Neuron (in vitro differentiated cells): Measurements from ENCODE around the gene EMILIN3.
A peak's percentile ranks its signal among the peaks of the same experiment; 100 is the strongest.
"Not testable (repeated sequence)": the region's sequence is repeated elsewhere in the genome, so short reads cannot be mapped to it uniquely, and the experiment has no call there.

ENCODE experiments used
- H2AFZ ChIP-seq: one replicate; pipeline ENCODE4 v1.6.1; 2013; ENCODE audit warnings: low read depth, mild to moderate bottlenecking, inconsistent platforms, low read length, moderate library complexity
- H3K27me3 ChIP-seq: one replicate; pipeline ENCODE4 v1.6.1; 2013; ENCODE audit warnings: low read length; ENCODE audit not compliant: insufficient read depth
- H3K36me3 ChIP-seq: one replicate; pipeline ENCODE4 v1.6.1; 2013; ENCODE audit warnings: low read length; ENCODE audit not compliant: insufficient read depth
- H3K4me1 ChIP-seq: one replicate; pipeline ENCODE4 v1.6.1; 2013; ENCODE audit warnings: low read length; ENCODE audit not compliant: insufficient read depth
- H3K4me3 ChIP-seq: 2 replicates; pipeline ENCODE4 v1.5.1; 2013; ENCODE audit warnings: mild to moderate bottlenecking, low read length, moderate library complexity
- H3K9me3 ChIP-seq: one replicate; pipeline ENCODE4 v1.6.1; 2013; ENCODE audit warnings: low read length

The EMILIN3 gene

DNA sequence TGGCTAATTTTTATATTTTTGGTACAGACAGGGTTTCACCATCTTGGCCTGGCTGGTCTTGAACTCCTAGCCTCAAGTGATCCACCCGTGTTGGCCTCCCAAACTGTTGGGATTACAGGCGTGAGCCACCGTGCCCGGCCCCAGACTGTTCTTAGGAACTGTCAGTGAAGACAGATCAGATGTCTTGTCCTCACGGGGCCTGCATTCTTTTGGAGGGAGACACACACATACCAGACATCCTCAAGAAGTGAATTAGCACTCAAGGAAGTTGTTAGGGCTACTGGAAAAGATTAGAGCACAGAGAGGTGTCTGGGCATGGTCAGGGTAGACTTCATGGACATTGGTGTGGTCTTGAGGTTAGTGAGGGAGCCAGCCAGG, 36.3 kb downstream of the EMILIN3 start:
- no peak overlapping the region for H2AFZ ChIP-seq

DNA sequence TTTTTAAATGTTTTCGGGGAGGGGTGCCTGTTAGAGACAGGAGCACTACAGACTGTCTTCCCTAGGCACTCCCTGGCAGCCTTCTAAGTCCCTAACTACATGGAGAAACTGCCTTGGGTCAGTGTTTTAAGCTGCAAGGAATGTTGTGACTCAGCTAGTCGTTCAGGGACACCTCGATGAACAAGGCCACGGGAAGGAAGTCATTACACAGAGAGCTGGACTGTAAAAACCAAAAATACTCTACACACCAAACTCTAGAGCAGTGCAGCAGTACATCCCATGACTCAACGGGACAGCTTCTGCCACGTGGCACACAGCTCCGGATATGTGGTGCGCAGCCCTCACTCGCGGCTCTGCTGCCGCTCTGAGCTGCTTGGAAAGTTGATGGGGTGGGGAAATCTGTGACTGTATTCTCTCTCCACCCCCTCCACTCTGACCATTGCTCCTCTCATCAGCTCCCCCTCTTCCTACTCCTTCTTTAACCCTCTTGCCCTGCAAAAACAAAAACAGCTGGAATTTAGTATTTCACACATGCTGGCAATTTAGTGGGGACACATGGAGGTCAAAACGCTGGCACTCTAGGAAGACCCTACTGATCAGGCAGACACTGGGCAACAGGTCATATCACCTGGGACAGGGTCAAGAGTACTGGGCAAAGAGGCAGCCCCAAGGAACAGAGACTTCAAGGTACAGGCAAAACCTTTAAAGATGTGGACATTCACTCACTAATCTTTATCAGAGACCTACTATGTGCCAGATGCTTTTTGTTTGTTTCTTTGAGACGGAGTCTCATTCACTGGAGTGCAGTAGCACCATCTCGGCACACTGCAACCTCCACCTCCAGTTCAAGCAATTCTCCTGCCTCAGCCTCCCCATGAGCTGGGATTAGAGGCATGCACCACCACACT, 36.9 kb downstream of the EMILIN3 start:
- no peak overlapping the region for H3K4me3 ChIP-seq
- no peaks in the 10 kb centered on the region for H3K36me3 ChIP-seq
- H2AFZ ChIP-seq: no peak overlapping the region
- no peaks in the 10 kb centered on the region for H3K4me1 ChIP-seq
- H3K9me3 ChIP-seq: no peaks in the 10 kb centered on the region
- H3K27me3 ChIP-seq: peaks cover under 1% of the 10 kb centered on the region

More for the DNA sequence above, 36.3 kb downstream of the EMILIN3 start:
- no peaks in the 10 kb centered on the region for H3K36me3 ChIP-seq
- H3K9me3 ChIP-seq: no peaks in the 10 kb centered on the region
- no peak overlapping the region for H3K4me3 ChIP-seq
- H3K27me3 ChIP-seq: peaks cover 2% of the 10 kb centered on the region
- H3K4me1 ChIP-seq: no peaks in the 10 kb centered on the region

GRCh38 chr20:41327178-41327577, 39.4 kb downstream of the EMILIN3 start:
- H3K4me3 ChIP-seq: no peak overlapping the region
- no peak overlapping the region for H2AFZ ChIP-seq
- no peaks in the 10 kb centered on the region for H3K9me3 ChIP-seq
- no peaks in the 10 kb centered on the region for H3K27me3 ChIP-seq
- H3K36me3 ChIP-seq: no peaks in the 10 kb centered on the region
- H3K4me1 ChIP-seq: no peaks in the 10 kb centered on the region

- Histone ChIP-seq H3K4me1 (peaks cover 11% of the 10 kb centered on the region), H2AFZ (no peak overlapping the region), H3K36me3 (no peaks in the 10 kb centered on the region), H3K9me3 (no peaks in the 10 kb centered on the region), H3K27me3 (no peaks in the 10 kb centered on the region), H3K4me3 (no peak overlapping the region)
These were observed 45.6 kb downstream of the EMILIN3 start for GRCh38 chr20:41320976-41321375.

GRCh38 chr20:41320441-41320840, 46.2 kb downstream of the EMILIN3 start:
- peaks cover 13% of the 10 kb centered on the region for H3K4me1 ChIP-seq
- H3K36me3 ChIP-seq: no peaks in the 10 kb centered on the region
- no peaks in the 10 kb centered on the region for H3K27me3 ChIP-seq
- no peak overlapping the region for H3K4me3 ChIP-seq
- no peaks in the 10 kb centered on the region for H3K9me3 ChIP-seq
- no peak overlapping the region for H2AFZ ChIP-seq

- H3K4me3 ChIP-seq: peak overlapping the region; percentile 83
- no peaks in the 10 kb centered on the region for H3K36me3 ChIP-seq
- peaks cover 13% of the 10 kb centered on the region for H3K4me1 ChIP-seq
- no peak overlapping the region for H2AFZ ChIP-seq
- no peaks in the 10 kb centered on the region for H3K27me3 ChIP-seq
- no peaks in the 10 kb centered on the region for H3K9me3 ChIP-seq
These were observed 48.4 kb downstream of the EMILIN3 start for GRCh38 chr20:41318271-41318649.

DNA sequence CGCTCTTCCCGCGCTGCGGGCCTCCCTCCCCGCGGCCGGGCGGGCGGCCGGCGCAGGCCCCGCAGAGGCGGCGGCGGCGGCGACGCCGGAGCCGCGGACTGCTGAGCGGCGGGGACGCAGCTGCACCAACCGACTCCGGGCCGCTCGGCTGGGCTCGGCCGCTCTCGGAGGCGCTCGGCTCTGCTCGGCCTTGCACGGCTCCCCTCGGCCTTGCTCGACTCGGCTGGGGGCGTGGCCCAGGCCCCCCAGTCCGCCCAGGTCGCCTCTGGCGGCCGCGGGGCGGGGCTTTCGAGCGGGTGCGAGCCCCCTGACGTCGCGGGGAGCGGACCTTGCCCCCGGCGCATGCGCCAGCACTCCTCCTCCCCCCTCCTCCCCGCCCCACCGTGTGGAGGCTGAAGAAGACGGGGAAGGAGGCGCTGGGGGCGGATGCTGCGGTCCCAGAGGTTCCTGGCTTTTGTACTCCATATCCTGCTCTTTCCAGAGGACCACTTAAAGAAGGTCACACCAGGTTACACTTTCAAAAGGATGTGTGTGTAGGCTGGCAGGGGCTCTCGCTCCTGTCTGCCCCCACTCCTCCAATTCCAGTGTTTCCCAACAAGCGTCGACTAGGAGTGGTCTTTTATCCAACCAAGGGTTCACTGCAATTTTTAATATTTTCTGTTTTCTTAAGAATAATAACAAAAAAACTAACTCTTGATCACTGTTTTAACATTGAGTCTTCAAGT, 48.9 kb downstream of the EMILIN3 start, which contains the start of gene ZHX3:
Gene ZHX3, minus strand, starts transcription at position 186 of the 725 bp plus-strand sequence. CDS start 112,815 bp downstream, outside the sequence.
- Histone ChIP-seq H3K4me3 (peak within 1 kb of the TSS; percentile 83), H3K4me1 (peaks cover 13% of the 10 kb centered on the region), H3K36me3 (no peaks in the 10 kb centered on the region), H3K27me3 (no peaks in the 10 kb centered on the region), H2AFZ (peak within 1 kb of the TSS; percentile 85), H3K9me3 (no peaks in the 10 kb centered on the region)

GRCh38 chr20:41316602-41317545, 49.7 kb downstream of the EMILIN3 start:
- H3K4me1 ChIP-seq: peaks cover 13% of the 10 kb centered on the region
- H2AFZ ChIP-seq: peak overlapping the region; percentile 85
- no peaks in the 10 kb centered on the region for H3K9me3 ChIP-seq
- H3K36me3 ChIP-seq: no peaks in the 10 kb centered on the region
- peak overlapping the region; percentile 83 for H3K4me3 ChIP-seq
- no peaks in the 10 kb centered on the region for H3K27me3 ChIP-seq

DNA sequence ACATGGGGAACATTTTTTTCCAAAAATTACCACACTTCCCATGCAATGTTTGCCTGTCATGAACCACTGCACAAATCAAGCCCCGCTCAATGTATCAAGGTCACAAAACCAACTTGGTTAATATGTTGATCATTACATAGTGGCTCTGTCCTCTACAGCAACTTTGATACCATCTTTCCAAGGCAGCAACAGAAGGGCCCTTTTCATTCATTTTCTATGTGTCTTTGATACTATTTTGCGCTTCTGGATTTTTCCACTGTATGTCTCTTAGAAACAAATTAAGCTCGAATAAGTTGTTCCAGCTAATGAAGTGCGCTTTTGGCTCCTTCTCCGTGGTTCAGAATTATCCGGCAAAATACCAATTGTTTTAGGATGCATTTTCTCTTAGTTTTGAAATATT, 50.6 kb downstream of the EMILIN3 start:
- Histone ChIP-seq H2AFZ (no peak overlapping the region), H3K36me3 (no peaks in the 10 kb centered on the region), H3K27me3 (no peaks in the 10 kb centered on the region), H3K9me3 (no peaks in the 10 kb centered on the region), H3K4me1 (peaks cover 13% of the 10 kb centered on the region), H3K4me3 (no peak overlapping the region)

DNA sequence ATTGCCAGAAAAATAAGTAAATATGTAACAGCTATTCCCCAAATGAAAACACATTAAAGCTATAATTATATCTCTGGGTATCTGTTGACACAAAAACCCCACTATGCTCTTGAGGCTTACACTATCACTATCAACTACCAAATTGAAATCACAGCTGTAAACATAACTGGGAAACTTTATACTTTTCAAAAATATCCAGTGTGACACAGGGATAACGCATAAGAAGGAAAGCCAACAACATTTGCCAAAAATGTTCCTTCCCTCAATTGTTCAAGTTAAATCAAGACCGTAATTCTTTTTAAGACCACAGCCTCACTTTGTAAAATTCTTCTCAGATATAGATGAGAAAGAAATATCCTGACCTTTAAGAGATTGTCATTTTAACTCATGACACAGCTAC, 52.2 kb downstream of the EMILIN3 start:
- H3K4me3 ChIP-seq: no peak overlapping the region

DNA sequence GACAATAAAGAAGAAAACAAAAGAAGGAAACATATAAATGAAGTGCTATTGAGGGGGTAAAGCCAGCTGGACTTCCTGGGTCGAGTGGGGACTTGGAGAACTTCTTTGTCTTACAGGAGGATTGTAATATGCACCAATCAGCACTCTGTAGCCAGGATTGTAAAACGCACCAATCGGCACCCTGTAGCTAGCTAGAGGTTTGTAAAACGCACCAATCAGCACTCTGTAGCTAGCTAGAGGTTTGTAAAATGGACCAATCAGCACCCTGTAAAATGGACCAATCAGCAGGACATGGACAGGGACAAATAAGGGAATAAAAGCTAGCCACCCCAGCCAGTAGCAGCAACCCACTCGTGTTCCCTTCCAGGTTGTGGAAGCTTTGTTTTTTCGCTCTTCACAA, 54.6 kb downstream of the EMILIN3 start:
- H3K4me1 ChIP-seq, H2AFZ ChIP-seq, H3K36me3 ChIP-seq, H3K4me3 ChIP-seq, H3K27me3 ChIP-seq, H3K9me3 ChIP-seq: not testable (repeated sequence)

More for the DNA sequence above, 52.2 kb downstream of the EMILIN3 start:
- Histone ChIP-seq H3K36me3 (no peaks in the 10 kb centered on the region), H3K4me1 (peaks cover 13% of the 10 kb centered on the region), H2AFZ (no peak overlapping the region), H3K9me3 (no peaks in the 10 kb centered on the region), H3K27me3 (no peaks in the 10 kb centered on the region)
